Epithelial cell of prostate (primary cell): ENCODE results near the gene ALDH7A1.
"Not testable (repeated sequence)": the region's sequence is repeated elsewhere in the genome, so short reads cannot be mapped to it uniquely, and the experiment has no call there.

Experiments used
- DNase-seq: peaks from one replicate; pipeline ENCODE4 v3.0.0-alpha.2; 2011; ENCODE audit warnings: low read depth, low spot score
- H3K27ac ChIP-seq: fragments of 450-650 bp; 2 replicates; pipeline ENCODE4 v1.5.1; 2017; ENCODE audit warnings: mild to moderate bottlenecking

ALDH7A1 gene

GRCh38 chr5:126597156-126597555, 2.1 kb upstream of the ALDH7A1 start:
- peak; percentile 94 for DNase-seq

GRCh38 chr5:126595486-126596083, 566 bp upstream of the ALDH7A1 start:
- H3K27ac ChIP-seq: peak overlapping the region; percentile 97
- DNase-seq: no peak

More at GRCh38 chr5:126597156-126597555, 2.1 kb upstream of the ALDH7A1 start:
- H3K27ac ChIP-seq: peak overlapping the region; percentile 97

- H3K27ac ChIP-seq: no peak overlapping the region
- DNase-seq: no peak
Measured at GRCh38 chr5:126591549-126591948, 3.5 kb downstream of the ALDH7A1 start.

- no peak overlapping the region for H3K27ac ChIP-seq
- no peak for DNase-seq
Measured at GRCh38 chr5:126589536-126590297, 5.3 kb downstream of the ALDH7A1 start.

- no peak overlapping the region for H3K27ac ChIP-seq
- DNase-seq: no peak
Measured at GRCh38 chr5:126587551-126588390, 7.2 kb downstream of the ALDH7A1 start.

- no peak overlapping the region for H3K27ac ChIP-seq
- no peak for DNase-seq
Measured at GRCh38 chr5:126583761-126584160, 11.3 kb downstream of the ALDH7A1 start.

GRCh38 chr5:126579716-126580115, 15.3 kb downstream of the ALDH7A1 start:
- no peak overlapping the region for H3K27ac ChIP-seq

GRCh38 chr5:126577415-126577814, 17.6 kb downstream of the ALDH7A1 start:
- no peak overlapping the region for H3K27ac ChIP-seq
- no peak for DNase-seq

More at GRCh38 chr5:126579716-126580115, 15.3 kb downstream of the ALDH7A1 start:
- DNase-seq: no peak

- DNase-seq: no peak
Measured at GRCh38 chr5:126576974-126577373, 18.0 kb downstream of the ALDH7A1 start.

GRCh38 chr5:126575644-126576043, 19.4 kb downstream of the ALDH7A1 start:
- no peak for DNase-seq
- H3K27ac ChIP-seq: no peak overlapping the region

More at GRCh38 chr5:126576974-126577373, 18.0 kb downstream of the ALDH7A1 start:
- no peak overlapping the region for H3K27ac ChIP-seq

- no peak for DNase-seq
- H3K27ac ChIP-seq: no peak overlapping the region
Measured at GRCh38 chr5:126568206-126568755, 26.7 kb downstream of the ALDH7A1 start.

- no peak overlapping the region for H3K27ac ChIP-seq
- DNase-seq: no peak
Measured at GRCh38 chr5:126562823-126563222, 32.2 kb downstream of the ALDH7A1 start.

GRCh38 chr5:126561908-126562307, 33.1 kb downstream of the ALDH7A1 start:
- no peak overlapping the region for H3K27ac ChIP-seq
- no peak for DNase-seq

GRCh38 chr5:126555101-126555500, 39.9 kb downstream of the ALDH7A1 start:
- DNase-seq, H3K27ac ChIP-seq: not testable (repeated sequence)

- H3K27ac ChIP-seq: no peak overlapping the region
- DNase-seq: no peak
Measured at GRCh38 chr5:126552614-126553013, 42.4 kb downstream of the ALDH7A1 start.

GRCh38 chr5:126544087-126544740, 50.8 kb downstream of the ALDH7A1 start:
- H3K27ac ChIP-seq: no peak overlapping the region
- no peak for DNase-seq

GRCh38 chr5:126543660-126544059, 51.4 kb downstream of the ALDH7A1 start:
- DNase-seq: no peak
- H3K27ac ChIP-seq: no peak overlapping the region

- H3K27ac ChIP-seq: no peak overlapping the region
- no peak for DNase-seq
Measured at GRCh38 chr5:126543009-126543408, 52.0 kb downstream of the ALDH7A1 start.

- no peak for DNase-seq
- H3K27ac ChIP-seq: no peak overlapping the region
Measured at GRCh38 chr5:126542441-126542840, 52.6 kb downstream of the ALDH7A1 start.

GRCh38 chr5:126540631-126541030, 54.4 kb downstream of the ALDH7A1 start:
- H3K27ac ChIP-seq: no peak overlapping the region
- DNase-seq: no peak
